ENCODE data around the gene MECR.
"Not testable (repeated sequence)": the region's sequence is repeated elsewhere in the genome, so short reads cannot be mapped to it uniquely, and the experiment has no call there.

The MECR gene

GRCh38 chr1:29169976-29170375, 60.8 kb downstream of the MECR start:
- no peak for DNase-seq (ENCODE audit: low spot score)

- DNase-seq (ENCODE audit: low spot score): no peak
These were observed 62.8 kb downstream of the MECR start for GRCh38 chr1:29167904-29168303.

- no peak for DNase-seq (ENCODE audit: low spot score)
These were observed 64.3 kb downstream of the MECR start for GRCh38 chr1:29166291-29166878.

- DNase-seq (ENCODE audit: low spot score): no peak
These were observed 66.1 kb downstream of the MECR start for GRCh38 chr1:29164588-29164987.

DNA sequence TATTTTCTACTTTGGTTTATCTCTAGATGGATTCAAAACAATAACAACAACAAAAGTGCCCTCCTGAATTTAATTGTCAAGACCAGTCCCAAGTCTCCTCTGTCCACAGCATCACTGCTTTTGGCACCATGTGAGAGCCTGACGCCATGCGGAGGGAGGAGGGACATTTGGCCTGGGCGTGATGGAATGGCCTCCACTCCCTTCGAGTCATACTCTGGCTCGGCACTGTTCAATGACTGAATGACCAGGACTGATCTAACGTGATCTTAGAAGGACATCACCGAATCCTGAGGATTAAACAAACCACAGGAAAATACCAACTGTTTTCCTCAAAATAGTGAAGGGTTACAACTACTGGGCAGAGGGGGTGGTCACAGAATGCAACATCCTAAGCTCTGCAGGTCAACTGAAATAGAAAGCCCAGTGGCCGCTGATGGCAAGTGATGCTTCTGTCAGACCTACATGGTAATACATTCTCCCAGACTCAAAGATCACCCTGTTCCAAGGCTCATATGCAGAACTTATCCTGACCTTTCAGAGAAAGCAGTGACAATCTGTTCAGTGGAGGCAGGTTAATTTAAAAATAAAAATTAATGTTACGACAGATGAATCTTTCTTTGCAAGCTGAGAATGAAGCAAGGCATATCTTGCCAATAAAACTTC, 68.1 kb downstream of the MECR start:
- no peak for DNase-seq (ENCODE audit: low spot score)

DNA sequence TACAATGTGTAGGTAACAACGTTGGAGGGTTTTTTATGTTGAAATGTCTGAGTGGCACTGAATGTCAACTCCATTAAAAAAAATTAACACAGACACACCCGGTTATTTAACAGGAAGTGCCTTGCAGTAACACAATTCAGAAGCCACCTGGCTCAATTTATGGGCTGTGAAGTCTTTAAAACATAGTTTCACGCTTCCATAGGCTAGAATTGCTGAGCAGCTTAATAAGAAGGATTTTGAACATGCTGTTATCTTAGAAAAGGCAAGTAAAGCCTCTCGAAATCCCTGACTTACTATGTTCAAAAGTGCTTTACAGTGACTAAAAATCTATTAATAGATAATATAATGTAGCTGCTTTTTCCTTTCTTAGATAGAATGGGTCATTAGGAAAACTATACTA, 68.7 kb downstream of the MECR start:
- DNase-seq (ENCODE audit: low spot score): no peak

- DNase-seq (ENCODE audit: low spot score): no peak
These were observed 71.0 kb downstream of the MECR start for GRCh38 chr1:29159773-29160172.

DNA sequence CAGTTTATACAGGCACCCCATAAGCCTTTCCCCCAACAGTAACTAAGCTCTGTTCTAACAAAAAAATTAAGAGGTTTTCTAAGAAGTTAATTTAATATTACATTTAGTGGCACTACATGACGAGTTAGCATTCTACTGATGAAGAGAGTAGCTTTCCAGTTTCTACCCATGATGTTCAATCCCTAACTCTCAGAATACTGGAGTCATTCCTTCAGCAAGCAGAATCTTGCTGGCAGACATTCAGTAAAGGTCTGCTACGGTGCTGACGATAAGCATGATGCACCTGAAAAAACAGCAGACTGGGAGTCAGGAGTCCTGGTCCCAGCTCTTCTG, 73.5 kb downstream of the MECR start:
- no peak for DNase-seq (ENCODE audit: low spot score)

- DNase-seq (ENCODE audit: low spot score): no peak
These were observed 74.0 kb downstream of the MECR start for GRCh38 chr1:29156543-29157268.

DNA sequence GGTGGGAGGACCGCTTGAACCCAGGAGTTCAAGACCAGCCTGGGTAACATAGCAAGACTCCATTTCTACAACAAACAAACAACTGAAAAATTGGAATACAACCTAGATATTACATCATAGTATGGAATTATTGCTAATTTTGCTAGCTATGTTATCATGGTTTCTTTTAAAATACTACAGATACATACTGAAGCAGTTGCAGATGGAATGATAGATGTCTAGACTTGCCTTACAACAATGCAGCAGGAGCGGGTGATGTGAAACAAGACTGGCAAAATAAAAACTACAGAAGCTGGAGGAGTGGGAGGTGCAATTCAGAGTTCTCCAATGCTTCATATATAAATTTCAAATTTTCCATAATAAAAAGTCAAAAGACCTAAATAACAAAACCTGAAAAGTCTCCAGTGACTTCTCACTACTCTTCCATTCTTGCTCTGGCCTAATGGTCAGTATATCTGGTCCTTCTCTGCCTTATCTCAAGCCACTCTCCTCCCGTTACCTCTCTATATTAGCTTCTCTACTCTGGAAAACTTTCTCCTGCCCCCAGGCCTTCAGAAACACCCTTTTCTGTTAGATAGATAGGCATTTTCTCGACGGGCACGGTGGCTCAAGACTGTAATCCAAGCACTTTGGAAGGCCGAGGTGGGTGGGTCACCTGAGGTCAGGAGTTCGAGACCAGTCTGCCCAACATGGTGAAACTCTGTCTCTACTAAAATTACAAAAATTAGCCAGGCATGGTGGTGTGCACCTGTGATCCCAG, 78.5 kb downstream of the MECR start:
- no peak for DNase-seq (ENCODE audit: low spot score)

DNA sequence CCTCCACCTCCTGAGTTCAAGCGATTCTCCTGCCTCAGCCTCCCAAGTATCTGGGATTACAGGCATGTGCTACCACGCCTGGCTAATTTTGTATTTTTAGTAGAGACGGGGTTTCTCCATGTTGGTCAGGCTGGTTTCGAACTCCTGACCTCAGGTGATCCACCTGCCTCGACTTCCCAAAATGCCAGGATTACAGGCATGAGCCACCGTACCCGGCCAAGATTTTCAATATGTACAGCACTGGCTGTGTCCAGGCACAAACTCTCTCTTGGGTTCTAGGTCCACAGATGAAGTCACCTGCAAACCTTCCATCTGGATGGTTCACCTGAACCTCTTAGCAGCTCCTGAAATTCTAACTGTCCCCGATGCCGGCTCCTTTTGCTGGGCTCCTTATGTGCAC, 80.4 kb downstream of the MECR start:
- not testable (repeated sequence) for DNase-seq (ENCODE audit: low spot score)

DNA sequence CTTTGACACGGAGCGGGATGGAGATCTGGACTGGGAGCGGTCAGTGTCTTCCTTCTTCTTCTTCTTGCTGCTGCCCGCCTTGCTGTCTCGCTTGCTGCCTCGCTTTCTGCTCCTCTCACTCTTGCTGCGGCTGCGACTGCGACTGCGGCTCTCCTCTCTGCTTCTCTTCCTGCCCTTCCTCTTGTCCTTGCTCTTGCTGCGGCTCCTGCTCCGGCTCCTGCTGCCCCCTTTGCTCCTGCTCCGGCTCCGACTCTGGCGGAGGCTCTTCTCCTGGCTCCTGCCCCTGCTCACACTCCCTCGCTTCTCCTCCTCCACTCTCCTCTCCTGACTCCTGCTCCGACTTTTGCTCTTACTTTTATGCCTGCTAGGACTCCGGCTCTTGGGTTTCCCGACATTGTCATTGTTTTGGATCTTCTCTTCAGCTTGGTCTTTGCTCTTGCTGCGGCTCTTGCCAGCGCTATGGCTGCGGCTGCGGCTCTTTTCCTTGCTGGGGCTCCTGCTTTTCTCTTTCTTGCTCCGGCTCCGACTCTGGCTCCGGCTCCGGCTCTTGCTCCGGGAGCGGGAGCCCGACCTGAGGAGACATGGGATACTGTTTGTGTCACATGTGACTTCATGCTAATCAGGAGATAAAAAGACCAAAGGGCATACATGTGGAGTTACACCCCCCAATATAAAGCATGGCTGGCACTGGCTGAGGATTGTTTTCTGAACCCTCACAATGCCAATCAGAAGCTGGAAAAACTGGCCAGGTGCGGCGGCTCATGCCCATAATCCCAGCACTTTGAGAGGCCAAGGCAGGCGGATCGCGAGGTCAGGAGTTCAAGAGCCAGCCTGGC, 81.9 kb downstream of the MECR start:
- DNase-seq (ENCODE audit: low spot score): no peak

DNA sequence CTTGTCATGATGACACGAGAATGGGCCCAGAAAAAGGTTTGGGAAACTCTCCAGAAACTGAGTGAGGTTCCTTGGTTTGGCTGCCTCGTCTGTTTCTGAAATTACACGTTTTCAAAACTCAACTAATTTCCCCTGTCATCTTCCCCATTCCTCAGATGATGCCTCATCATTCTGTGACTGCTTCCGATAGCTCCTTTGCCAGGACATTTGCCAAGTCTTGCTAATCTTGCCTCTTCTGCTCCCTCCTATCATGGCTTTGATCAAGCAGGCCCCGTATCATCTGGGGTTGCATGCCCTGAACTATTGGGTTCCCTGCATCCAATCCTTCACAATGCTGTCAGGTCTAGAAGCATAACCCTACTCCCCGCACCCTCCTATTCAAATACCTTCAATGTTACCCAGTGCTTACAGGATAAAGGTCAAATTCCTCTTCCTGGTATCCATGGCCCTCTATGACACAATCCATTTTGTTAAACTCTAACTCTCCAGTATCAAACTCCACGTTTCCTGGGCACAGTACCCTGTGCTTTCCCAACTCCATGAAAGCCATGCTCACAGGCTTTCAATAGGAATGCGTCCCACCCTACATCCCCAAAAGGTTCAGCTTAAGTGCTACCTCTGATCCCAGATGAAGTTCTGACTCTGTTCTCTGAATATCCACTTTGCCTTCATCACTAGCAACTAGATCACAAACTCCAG, 84.8 kb downstream of the MECR start:
- peak; percentile 78 for DNase-seq (ENCODE audit: low spot score)

DNA sequence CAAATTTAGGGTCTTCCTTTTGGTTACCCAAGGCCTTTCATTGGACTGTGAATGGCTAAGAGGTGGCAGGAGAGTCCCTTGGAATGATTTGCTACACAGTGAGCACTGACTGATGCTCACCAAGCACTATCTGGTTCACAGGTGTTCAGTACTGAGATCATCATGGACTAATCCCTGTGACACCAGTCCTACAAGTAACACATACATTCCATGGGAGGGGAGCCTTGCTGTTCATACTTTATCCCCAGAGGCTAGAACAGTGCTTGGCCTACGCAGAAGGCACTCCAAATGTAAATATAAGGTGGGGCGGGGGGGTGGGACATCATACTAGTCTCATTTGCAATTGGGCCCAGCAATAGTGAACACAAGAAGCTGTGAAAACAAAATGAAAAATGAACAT, 86.6 kb downstream of the MECR start:
- DNase-seq (ENCODE audit: low spot score): no peak

DNA sequence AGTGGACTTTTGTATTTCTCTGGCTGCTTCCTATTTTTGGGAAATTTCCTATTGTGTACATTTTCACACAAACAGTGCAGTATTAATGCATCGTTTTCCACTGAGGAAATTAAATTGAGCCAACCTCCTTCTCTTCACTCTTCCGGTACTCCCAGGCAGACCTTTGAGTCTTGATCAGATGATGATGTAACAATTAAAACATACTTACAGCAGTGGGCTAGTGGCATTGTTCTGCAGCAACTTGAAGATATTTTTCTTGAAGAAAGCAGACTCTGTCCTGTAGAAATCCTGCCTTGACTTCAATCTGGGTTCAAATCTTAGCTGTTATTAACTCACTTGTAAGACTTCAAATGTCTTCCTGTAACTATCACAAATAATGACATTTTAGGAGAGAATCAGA, 88.0 kb downstream of the MECR start:
- DNase-seq (ENCODE audit: low spot score): no peak
